Measurements from ENCODE around the gene TENM4.

The TENM4 gene

DNA sequence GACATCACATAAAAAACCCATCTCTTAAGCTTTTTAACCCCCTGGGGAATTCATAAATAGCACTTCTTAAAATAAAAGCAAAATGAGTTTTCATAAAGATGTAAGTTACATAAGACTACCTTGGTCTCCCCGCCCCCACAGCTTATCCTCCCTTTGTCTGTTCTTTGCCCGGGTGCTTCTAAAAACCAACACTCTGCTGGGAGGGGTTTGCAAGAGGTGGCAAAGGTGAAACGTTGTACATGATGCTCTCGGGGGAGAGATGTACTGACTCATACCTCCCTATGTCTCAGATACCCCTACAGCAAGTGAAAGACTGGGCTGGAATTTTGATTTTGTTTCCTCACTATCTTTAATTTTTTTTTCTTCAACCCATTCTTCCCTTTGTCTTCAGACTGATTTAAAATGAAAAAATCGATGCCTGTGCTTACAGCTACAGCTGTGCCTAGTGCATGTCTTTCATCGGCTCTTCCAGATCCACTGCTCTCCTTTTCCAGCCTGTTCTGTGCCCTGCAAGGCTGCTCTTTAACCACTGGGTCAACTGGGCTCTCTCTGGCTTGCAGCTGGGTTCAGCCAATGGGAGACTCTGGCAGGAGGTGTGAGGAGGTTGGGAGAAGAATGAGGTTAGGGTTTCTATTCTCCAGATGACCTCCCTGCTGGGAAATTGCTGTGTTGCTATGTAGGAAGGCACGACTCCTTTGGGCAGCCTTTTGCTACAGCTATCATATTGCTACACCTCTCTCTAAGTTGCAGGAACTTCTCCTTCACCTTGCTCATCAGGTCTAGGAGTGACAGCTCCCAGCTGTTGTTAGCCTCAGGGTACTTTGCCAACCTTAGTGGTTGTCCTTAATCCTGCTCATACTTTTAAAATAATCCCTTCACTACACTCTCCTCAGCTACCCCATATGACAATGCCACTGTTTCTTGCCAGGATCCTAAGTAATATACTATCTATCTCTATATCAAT is 266.5 kb downstream of the TENM4 start:
- ATAC-seq (no peak), DNase-seq (no peak)

DNA sequence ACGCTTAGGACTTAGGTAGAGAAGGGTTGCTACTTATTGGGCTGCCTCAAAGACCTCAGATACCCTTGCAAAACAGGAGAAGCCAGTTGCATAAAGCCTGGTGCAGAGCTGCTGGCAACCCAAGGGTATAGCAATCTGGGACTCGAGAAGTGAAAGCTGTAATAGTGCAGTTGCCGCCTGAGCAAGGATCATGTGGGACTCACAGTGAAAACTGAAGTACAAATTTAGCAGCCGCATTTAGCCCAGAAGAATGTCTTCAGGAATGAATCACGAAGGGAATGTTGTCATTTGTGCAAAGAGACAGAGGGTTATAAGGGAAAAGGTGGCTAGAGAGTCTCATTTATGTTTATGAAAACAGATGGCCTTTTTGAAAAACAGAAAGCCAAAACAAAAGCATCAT is 267.2 kb downstream of the TENM4 start:
- DNase-seq: no peak
- no peak for ATAC-seq

DNA sequence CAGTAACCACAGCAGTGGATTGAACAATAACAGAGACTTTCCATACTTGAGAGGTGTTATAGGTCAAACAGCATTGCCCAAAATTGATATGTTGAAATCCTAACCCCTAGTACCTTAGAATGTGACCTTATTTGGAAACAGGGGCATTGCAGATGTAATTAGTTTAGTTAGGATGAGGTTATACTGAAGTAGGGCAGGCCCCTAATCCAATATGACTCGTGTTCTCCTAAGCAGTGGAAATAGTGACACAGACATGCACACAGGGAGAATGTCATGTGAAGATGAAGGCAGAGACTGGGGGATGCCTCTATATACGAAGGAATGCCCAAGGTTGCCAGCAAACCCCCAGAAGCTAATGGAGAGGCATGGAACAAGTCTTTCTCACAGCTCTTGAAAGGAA is 270.5 kb downstream of the TENM4 start:
- ATAC-seq (peak; percentile 34), DNase-seq (no peak)

DNA sequence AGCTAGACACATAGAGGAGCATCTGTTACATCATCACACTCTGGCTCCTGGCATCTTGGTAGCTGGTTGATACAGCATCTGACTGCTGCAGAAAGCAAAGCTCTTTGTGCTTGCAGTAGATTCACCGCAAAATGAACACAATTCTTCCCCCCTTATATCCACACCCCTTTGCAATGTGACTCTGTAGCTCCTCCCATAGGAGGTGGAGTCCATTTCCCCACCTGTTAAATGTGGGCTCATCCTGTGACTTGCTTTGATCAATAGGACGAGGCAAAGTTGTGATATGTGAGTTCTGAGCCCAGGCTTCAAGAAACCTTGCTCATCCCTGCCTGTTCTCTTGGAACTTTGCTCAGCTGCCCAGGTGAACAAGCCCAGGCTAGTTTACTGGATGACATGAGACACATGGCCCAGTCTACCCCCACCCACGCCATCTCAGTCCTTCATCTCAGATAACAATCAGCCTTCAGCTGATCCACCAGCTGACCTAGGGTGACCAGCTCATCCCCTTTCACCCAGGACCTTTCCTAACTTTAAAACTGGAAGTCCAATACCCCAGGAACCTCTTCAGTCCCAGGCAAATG is 272.2 kb downstream of the TENM4 start:
- ATAC-seq: no peak
- DNase-seq: no peak

DNA sequence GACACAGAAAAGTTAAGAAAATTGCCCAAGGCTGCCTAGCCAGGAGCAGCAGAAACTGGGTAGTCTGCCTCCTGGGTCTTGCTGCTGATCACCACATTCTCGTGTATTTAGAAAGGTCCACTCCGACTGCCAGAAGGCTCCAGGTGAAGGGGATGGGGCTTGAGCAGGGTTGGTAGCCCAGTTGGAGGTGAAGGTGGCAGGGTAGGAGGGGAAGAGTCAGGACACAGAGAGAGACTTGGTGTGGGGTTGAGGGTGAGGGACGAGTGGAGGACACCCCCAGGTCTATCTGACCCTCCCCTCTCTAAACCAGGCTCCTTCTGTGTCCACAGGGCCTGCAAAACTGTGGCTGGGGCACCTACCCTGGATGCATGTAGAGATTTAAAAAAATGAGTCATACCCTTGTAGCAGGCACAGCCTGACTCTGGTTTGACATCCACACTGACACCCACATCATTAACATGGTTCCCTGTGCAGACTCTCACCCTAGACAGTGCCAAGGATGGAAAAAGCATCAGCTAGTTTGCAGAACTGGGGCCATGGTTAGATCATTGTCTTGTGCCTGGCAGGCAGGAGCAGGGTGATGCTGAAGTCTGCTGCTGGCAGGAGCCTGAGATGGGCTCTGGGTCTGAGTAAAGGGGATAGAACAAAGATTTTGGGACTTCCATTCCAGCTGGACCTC is 273.2 kb downstream of the TENM4 start:
- no peak for DNase-seq
- no peak for ATAC-seq

DNA sequence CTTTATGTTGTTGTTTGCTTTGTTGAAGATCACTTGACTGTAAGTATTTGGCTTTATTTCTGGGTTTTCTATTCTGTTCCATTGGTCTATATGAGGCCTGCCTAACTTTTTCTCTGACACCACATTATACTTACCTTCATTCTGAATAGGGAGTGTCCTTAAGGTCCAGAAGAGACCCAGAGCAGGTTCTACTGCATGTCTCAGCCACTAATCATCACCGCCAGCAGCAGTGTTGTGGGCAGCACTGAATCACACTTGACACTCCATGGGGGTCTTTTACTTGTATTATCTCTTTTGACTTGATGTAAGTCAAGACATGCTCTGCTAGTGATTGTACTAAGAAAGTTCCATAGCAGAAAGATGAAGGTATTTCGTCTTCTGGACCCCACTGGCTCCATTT is 274.9 kb downstream of the TENM4 start:
- ATAC-seq (no peak), DNase-seq (no peak)

DNA sequence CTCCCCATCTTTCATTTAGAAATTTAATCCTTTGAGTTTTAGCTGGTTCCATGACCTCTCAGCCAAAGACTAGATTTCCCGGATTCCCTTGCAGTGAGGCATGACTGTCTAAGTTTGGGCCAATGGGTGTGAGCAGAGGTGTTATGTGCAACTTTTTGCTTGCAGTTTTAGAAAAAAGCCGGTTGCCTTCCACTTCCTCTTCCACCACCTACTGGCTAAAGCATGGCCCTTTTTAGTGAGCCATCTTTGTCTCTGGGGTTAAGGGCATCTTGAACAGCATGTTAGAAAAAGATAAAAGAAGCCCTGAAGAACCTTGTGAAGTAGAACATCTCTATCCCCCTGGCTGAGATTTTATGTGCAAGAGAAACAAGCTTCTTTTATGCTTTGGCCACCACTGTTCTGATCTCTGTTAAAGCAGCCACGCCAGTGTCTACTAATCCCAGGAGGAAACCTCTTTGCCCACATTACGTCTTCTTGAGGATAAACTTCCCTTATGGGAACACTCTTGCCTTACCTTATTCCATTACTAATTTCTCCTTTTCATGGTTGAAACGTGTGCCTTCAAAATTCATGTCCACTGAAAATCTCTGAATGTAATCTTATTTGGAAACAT is 279.9 kb downstream of the TENM4 start:
- DNase-seq (no peak), ATAC-seq (no peak)

DNA sequence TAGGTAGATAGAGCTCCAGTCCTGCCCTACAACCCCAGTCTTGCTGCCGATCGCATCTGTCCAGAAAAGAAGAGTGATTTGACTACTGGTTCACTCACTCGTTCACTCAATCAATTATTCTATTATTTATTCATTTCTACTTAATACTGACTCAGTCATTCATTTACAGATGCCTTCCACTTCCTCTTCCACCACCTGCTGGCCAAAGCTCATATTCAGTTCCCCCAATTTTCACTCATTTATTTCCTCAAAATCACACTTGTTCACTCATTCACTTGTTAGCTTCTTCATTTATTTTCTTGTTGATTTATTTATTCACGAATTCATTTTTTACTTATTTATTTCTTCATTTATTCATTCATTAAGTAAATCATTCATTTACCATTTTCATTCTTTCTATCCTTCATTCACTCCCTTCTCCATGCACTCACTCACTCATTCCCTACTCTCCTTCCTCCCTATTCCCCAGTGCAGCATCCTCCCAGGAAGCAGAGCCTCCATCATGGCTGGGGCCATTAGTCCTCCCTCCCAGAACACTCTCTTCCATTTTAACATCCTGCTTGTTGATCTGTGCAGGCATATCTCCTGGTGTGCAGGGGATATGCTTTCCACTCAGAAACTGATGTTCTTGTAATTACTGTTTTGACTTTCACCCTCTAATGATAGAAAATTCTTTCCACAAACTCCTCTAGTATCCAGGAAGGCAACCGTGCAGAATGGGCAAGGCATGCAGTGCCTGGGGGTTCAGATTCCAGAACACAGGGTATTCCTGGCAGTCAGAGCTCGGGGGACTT is 281.0 kb downstream of the TENM4 start:
- ATAC-seq (no peak), DNase-seq (no peak)

DNA sequence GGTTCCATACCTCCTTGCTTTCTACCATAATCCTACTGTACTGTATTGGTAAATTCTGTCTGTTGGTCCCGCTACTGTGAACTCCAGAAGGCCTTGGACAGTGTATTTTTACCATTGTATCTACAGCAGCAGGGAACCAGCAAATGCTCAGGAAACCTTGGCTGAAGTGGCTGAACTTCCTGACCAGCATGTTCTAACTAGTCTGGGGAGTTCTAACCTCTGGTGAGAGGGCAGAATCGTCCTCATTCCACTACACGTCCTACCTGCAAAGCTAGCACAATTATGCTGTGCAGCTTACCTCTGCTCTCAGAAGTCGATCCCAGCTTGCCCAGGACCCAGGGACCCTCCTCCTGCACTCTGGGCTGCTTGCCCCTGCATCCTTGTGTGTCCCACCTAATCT is 283.1 kb downstream of the TENM4 start:
- no peak for ATAC-seq
- DNase-seq: no peak

DNA sequence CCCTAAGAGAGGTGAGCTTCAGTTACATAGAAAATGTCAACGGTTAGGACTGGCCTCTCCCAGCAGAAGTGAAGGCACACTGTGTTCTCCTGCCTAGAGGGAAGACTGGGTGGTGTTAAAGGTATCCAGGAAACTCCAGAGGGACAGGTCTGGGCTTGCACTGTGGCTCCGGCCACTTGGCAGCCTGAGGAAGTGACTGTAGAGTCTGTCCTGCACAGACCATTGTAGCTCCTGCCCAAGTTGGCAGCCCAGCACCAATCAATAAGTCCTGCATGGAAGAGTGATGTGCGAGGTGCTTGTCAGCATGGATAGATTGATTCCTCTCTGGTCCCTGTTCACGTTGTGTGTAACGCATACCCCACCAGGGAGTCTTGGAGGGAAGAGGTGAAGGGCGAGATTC is 284.8 kb downstream of the TENM4 start:
- no peak for DNase-seq
- no peak for ATAC-seq

DNA sequence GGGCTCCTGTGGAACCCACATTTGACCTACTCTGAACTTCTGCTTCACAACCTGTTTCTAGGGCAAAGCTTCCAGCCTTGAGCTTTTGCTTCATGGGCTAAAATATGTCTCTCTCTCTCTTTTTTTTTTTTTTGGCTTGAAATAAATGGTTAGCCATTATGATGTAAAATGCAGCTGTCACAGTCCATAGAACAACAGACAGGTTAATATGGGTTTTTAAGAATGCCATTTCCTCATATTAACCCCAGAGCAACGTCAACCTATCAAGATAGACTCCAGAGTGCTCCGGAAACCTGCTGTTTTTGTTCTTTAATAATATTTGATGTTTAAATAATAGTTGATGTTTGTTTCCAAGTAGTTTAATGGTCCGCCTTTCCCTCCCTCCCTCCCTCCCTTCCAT is 285.6 kb downstream of the TENM4 start:
- DNase-seq (no peak), ATAC-seq (no peak)

DNA sequence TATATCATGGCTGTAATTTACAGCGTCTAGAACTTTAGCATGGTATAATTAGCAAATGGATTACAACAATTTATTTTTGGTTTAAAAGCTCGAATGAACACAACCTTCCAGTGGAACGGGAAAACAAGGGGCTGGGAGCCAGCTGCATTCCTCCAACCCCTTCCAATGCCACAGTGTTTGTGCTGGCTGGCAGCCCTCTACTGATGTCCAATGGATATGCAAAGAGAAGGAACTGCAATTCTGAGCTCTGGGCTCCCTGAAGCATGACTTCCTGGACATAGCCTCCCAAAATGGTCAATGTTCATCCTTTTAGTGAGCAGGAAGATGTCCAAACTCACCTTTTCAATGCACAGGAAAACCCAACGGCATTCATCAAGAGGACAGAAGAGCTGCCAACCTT is 288.3 kb downstream of the TENM4 start:
- no peak for DNase-seq
- ATAC-seq: no peak

DNA sequence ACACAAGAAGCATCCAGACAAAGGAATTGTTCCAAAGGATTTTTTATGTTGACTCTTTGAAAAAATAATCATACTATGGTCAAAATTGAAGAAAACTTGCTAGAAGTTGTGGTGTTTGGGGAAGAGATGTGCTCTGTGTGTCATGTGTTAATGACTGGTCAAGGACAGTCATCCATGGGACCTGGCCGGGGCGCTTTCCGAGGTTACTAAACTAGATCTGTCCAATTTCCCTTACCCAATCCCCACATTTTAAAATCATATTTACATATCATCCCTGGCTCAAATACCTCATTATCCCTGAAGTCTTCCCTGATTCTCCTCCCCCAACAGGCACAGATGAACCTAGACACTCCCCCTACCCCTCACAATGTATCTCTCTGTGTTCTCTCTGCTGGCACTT is 289.4 kb downstream of the TENM4 start:
- ATAC-seq (no peak), DNase-seq (no peak)

DNA sequence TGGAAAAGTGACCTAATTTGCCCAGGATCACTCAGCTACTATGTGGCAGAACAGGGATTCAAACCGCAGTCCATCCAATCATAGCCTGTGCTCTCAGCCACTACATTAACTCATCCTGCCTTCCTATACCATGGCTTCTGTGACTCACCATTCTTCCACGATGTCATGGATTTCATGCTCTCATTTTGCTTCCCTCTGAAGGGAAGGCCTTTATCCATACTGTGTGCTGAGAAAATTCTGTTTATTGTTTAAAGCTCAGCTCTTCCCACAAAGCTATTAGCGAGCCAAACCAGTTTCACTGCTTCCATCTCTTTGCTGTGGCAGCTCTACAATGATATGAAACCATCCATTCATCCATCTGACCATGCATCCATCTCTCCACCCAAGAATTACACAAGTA is 289.9 kb downstream of the TENM4 start:
- DNase-seq (no peak), ATAC-seq (no peak)

DNA sequence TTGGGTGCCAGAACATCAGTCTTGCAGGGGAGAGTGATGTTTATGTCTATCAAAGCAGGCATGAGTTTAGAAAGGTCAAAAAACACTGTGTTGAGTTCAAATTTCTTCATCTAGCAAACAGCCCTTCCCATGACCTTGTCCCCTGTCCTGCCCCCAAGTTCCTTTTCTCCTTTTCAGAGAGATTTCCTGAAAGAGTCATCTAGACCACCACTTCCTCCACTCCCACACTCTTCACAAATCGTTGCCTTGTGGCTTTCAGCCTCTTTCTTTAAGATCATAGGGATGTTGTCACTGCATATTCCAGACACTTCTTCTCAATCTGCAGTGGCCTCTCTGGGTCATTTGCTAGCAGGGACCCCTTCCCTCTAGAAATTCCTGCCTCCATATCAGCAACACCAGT is 290.5 kb downstream of the TENM4 start:
- ATAC-seq: no peak
- no peak for DNase-seq

DNA sequence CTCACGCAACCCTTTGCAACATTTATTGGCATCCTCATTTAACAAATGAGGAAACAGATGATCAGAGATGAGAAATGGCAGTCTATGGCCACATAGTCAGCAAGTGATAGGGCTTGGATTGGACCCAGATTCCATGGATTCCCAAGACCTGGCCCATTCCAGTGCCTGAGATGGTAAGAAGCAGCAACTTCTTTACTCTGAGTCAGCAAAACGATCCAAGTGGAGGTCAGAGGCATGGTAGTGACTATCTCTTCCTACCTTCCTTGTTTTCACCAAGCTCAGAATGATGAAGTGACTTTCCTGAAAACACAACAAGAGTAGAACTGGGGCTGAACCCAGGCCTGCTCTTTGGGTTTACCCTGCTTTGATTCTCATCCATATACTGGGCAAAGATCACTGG is 293.1 kb downstream of the TENM4 start:
- no peak for DNase-seq
- ATAC-seq: no peak

DNA sequence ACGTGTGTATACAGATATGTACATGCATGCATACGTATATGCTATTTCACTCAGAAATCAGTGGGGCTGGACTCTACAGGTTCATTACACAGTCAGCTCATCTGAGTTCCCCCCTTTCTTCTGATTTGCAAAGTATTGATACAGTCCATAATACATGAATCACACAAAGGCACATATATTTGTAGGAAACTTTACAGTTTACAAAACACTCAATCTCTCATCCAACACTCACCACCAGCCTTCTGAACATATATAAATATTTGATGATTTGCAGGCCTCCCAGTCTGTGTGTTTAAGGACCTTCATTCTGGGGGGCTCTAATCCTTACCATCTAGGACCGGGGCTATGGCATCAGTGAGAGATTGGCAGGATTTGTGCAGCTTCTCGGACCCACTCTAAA is 293.8 kb downstream of the TENM4 start:
- DNase-seq: no peak
- no peak for ATAC-seq

DNA sequence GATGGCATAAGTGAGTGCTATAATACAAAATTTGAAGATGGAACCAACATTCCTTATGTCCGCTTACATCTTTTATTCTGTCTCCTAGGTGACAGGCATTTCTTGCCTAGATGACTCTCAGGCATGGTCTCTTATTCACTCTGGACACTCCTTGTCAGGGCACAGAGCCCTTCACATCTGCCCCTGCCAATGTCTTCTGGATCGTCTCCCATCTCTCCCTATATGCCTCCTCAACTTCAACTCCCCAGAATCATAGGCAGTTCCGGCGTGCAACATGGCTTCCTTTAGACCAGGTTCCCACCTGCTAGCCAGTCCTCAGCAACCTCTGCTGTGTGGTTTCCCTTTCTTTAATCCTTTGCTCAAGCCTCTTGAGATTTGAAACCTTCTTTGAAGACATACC is 300.9 kb downstream of the TENM4 start:
- ATAC-seq (no peak), DNase-seq (no peak)

DNA sequence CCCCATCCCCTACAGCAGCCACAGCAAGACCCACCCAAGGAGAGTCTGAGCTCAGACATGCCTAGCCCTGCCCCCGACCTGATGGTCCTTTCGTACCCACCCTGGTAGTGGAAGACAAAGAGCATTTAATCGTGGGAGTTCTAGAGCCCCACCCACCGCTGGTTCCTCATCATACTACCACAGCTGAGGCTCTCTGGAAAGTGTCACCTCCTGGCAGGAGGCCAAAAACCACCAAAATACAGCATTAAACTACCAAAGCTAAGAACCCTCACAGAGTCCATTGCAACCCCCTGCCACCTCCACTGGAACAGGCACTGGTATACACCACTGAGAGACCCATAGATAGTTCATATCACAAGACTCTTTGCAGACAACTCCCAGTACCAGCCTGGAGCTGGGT is 311.1 kb downstream of the TENM4 start:
- DNase-seq: no peak
- ATAC-seq: no peak

DNA sequence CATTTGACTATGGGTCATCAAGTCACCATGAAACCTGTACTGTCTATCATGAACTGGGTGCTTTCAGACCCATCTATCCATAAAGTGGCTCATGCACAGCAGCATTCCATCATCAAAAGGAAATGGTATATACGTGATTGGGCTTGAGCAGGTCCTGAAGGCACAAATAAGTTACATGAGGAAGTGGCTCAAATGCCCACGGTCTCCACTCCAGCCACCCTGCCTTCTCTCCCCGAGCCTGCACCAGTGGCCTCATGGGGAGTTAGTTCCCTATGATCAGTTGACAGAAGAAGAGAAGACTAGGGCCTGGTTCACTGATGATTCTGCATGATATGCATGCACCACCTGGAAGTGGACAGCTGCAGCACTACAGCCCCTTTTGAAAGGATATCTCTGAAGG is 312.5 kb downstream of the TENM4 start:
- ATAC-seq (no peak), DNase-seq (no peak)

DNA sequence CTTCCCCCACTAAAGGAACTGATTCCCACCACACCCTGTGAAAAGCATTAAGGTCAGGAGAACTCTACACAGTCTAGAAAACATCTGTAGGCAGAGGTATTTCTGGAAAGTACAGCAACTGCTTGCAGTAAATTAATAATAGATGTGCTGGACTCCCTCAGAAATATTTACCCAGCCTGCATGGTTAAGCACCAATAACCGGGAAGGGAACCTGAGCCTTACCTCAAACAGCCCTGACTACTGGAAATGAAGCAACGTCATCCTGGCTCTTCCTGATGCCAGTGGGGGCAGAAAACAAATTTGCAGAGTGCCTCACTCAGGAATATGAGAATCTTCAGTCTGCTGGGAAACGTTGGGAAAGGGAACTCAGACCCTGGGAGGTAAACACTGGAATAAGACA is 318.1 kb downstream of the TENM4 start:
- ATAC-seq (no peak), DNase-seq (no peak)

DNA sequence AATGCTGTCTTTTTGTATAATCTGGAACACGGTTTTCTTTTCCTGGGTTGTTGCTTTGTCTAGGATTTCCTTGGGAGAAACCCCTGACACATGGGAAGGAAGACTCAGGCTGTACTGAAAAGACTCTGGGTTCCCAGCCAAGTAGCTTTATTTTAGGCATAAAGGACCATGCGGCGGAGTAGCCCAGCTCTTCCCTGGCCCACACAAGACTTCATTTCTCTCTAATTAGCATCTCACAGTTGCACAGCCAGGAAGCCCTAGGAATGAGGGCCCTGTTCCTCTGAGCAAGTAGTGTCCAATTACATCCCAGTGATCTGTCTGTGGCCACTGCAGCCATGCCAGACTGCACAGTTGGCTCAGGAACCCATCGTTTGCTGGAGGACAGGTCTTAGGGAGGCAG is 319.5 kb downstream of the TENM4 start:
- ATAC-seq (no peak), DNase-seq (no peak)
